Measurements from ENCODE around the gene TGFBR1. TPM values are rescaled to one million over a fixed set of nuclear protein-coding genes. Genes with fewer than 3 reads are reported as not detected.
"Not testable (repeated sequence)": the region's sequence is repeated elsewhere in the genome, so short reads cannot be mapped to it uniquely, and the experiment has no call there.

TGFBR1 gene
- total RNA-seq, 4 donors from 2014 or later: 20.2 to 34.3 (median 25.6) TPM

- H3K27ac ChIP-seq: no peak overlapping the region
- 79 to 88% methylated on average over 3 of the region's 3 CpGs for WGBS, 2 donors
These were observed 11.5 kb upstream of the TGFBR1 start for GRCh38 chr9:99093492-99093791.

GRCh38 chr9:99095565-99095964 is 9.3 kb upstream of the TGFBR1 start:
- no peak for TF ChIP-seq POLR2A (IDR thresholded peaks at IDR 0.05)
- TF ChIP-seq CTCF (IDR thresholded peaks at IDR 0.05): no peak
- no peaks in the 10 kb centered on the region for H3K36me3 ChIP-seq
- H3K27ac ChIP-seq: no peak overlapping the region
- no peaks in the 10 kb centered on the region for H3K9me3 ChIP-seq
- no peaks in the 10 kb centered on the region for H3K27me3 ChIP-seq
- intact Hi-C loops (cut with DNase I): no loop called here
- H3K4me1 ChIP-seq: no peaks in the 10 kb centered on the region
- H3K4me3 ChIP-seq: no peak overlapping the region
- 82 to 84% methylated on average over 3 of the region's 3 CpGs for WGBS, 2 donors
- no peak for DNase-seq

More at GRCh38 chr9:99093492-99093791, 11.5 kb upstream of the TGFBR1 start:
- H3K9me3 ChIP-seq: peaks cover 0 to 8% (median 0%) of the 10 kb centered on the region in 3 donors
- intact Hi-C loops (cut with DNase I): no loop called here
- no peak for DNase-seq
- no peaks in the 10 kb centered on the region for H3K27me3 ChIP-seq
- TF ChIP-seq POLR2A (IDR thresholded peaks at IDR 0.05): no peak
- no peak for TF ChIP-seq CTCF (IDR thresholded peaks at IDR 0.05)
- no peak overlapping the region for H3K4me3 ChIP-seq
- H3K4me1 ChIP-seq: no peaks in the 10 kb centered on the region
- no peaks in the 10 kb centered on the region for H3K36me3 ChIP-seq

GRCh38 chr9:99096409-99096808 is 8.5 kb upstream of the TGFBR1 start:
- Histone ChIP-seq H3K36me3 (no peaks in the 10 kb centered on the region), H3K4me1 (no peaks in the 10 kb centered on the region), H3K27ac (no peak overlapping the region), H3K4me3 (no peak overlapping the region), H3K9me3 (no peaks in the 10 kb centered on the region), H3K27me3 (no peaks in the 10 kb centered on the region)
- TF ChIP-seq CTCF (IDR thresholded peaks at IDR 0.05) (no peak), POLR2A (IDR thresholded peaks at IDR 0.05) (no peak)
- intact Hi-C loops (cut with DNase I): no loop called here
- WGBS, 2 donors: 85 to 89% methylated on average over 3 of the region's 3 CpGs
- DNase-seq: no peak

- 86 to 92% methylated on average over 5 of the region's 5 CpGs for WGBS, 2 donors
- H3K9me3 ChIP-seq; H3K4me3 ChIP-seq; H3K27me3 ChIP-seq; H3K36me3 ChIP-seq; intact Hi-C loops (cut with DNase I); DNase-seq; H3K27ac ChIP-seq: not testable (repeated sequence)
- peaks cover 11 to 29% (median 13%) of the 10 kb centered on the region in 3 donors for H3K4me1 ChIP-seq
These were observed 4.9 kb upstream of the TGFBR1 start for GRCh38 chr9:99099806-99100585.

GRCh38 chr9:99101271-99101670 is 3.6 kb upstream of the TGFBR1 start:
- Histone ChIP-seq H3K27me3 (no peaks in the 10 kb centered on the region), H3K9me3 (no peaks in the 10 kb centered on the region), H3K4me1 (peaks cover 11 to 35% (median 13%) of the 10 kb centered on the region in 3 donors), H3K36me3 (no peaks in the 10 kb centered on the region), H3K4me3 (no peak overlapping the region), H3K27ac (no peak overlapping the region)
- WGBS, 2 donors: 59 to 72% methylated on average over 4 to 5 of the region's 5 CpGs
- TF ChIP-seq CTCF (IDR thresholded peaks at IDR 0.05): no peak
- no peak for TF ChIP-seq POLR2A (IDR thresholded peaks at IDR 0.05)
- intact Hi-C loops (cut with DNase I): no loop called here
- DNase-seq: no peak
